WTC11 (cell line): ENCODE results near the gene RRP8. TPM values are rescaled to one million over a fixed set of nuclear protein-coding genes. Genes with fewer than 3 reads are reported as not detected.

Experiments used
- ATAC-seq: fragments of 200-7000 bp; cut with Tn5 transposase; 2 replicates; pipeline ENCODE4 v1.10.0; 2021; ENCODE audit warnings: mild to moderate bottlenecking, moderate library complexity
- CTCF ChIA-PET: fragments of 300-600 bp; sonication (Branson Sonifier 250); formaldehyde crosslinking; loops from one replicate; lab custom pipeline; 2021; ENCODE audit warnings: antibody characterized with exemption; lab: Charles Lee
- POLR2A ChIA-PET: fragments of 350-600 bp; sonication (Branson Sonifier 250); formaldehyde crosslinking; loops from one replicate; lab custom pipeline; 2021; ENCODE audit warnings: antibody characterized with exemption; lab: Charles Lee
- DNase-seq: peaks from one replicate; pipeline ENCODE4 v3.0.0; 2021; ENCODE audit warnings: low spot score
- H3K27ac Mint-ChIP-seq: 2 replicates; pipeline ENCODE4 v1.8.0; 2021; ENCODE audit warnings: mixed read lengths
- H3K27me3 Mint-ChIP-seq: 2 replicates; pipeline ENCODE4 v1.8.0; 2021; ENCODE audit warnings: low read depth, mild to moderate bottlenecking, moderate library complexity, mixed read lengths
- H3K36me3 Mint-ChIP-seq: 2 replicates; pipeline ENCODE4 v1.8.0; 2021; ENCODE audit warnings: mixed read lengths
- H3K4me1 Mint-ChIP-seq: 2 replicates; pipeline ENCODE4 v1.8.0; 2022; ENCODE audit warnings: mixed read lengths
- H3K4me3 Mint-ChIP-seq: 2 replicates; pipeline ENCODE4 v1.8.0; 2021; ENCODE audit warnings: mild to moderate bottlenecking, moderate library complexity, mixed read lengths
- H3K9me3 Mint-ChIP-seq: 2 replicates; pipeline ENCODE4 v1.8.0; 2021; ENCODE audit warnings: mixed read lengths
- ETV6 ChIP-seq: sonication (generic); formaldehyde crosslinking; IDR thresholded peaks from 2 replicates; pipeline ENCODE4 v1.8.1; 2022; ENCODE audit warnings: mild to moderate bottlenecking, missing genetic modification reagents
- FOXK1 ChIP-seq: sonication (generic); formaldehyde crosslinking; IDR thresholded peaks from 2 replicates; pipeline ENCODE4 v1.8.0; 2022; ENCODE audit warnings: mild to moderate bottlenecking, moderate library complexity, missing genetic modification reagents
- FOXP1 ChIP-seq: sonication (generic); formaldehyde crosslinking; IDR thresholded peaks from 2 replicates; pipeline ENCODE4 v1.8.0; 2022; ENCODE audit warnings: missing genetic modification reagents, mild to moderate bottlenecking, moderate library complexity, borderline replicate concordance
- GABPB1 ChIP-seq: sonication (generic); formaldehyde crosslinking; IDR thresholded peaks from 2 replicates; pipeline ENCODE4 v1.8.1; 2023; ENCODE audit warnings: mild to moderate bottlenecking, missing genetic modification reagents
- MXD4 ChIP-seq: fragments of 250-450 bp; sonication (Bioruptor Pico); IDR thresholded peaks from 2 replicates; pipeline ENCODE4 v1.8.0; 2021; ENCODE audit warnings: mild to moderate bottlenecking, moderate library complexity, borderline replicate concordance
- NR1H2 ChIP-seq: sonication (generic); formaldehyde crosslinking; IDR thresholded peaks from 2 replicates; pipeline ENCODE4 v1.9.0; 2021; ENCODE audit warnings: mild to moderate bottlenecking, moderate library complexity, missing genetic modification reagents
- PRDM15 ChIP-seq: sonication (generic); formaldehyde crosslinking; IDR thresholded peaks from 2 replicates; pipeline ENCODE4 v1.8.0; 2022; ENCODE audit warnings: missing genetic modification reagents
- STAT6 ChIP-seq: sonication (generic); formaldehyde crosslinking; conservative IDR thresholded peaks from 2 replicates; pipeline ENCODE4 v1.8.1; 2023; ENCODE audit warnings: mild to moderate bottlenecking, low read depth, missing genetic modification reagents, moderate library complexity
- USF2 ChIP-seq: sonication (generic); formaldehyde crosslinking; IDR thresholded peaks from 2 replicates; pipeline ENCODE4 v1.8.1; 2023; ENCODE audit warnings: mild to moderate bottlenecking, missing genetic modification reagents, moderate library complexity
- ZNF416 ChIP-seq: fragments of 250-450 bp; sonication (Bioruptor Pico); IDR thresholded peaks from 2 replicates; pipeline ENCODE4 v1.9.0; 2021; ENCODE audit warnings: mild to moderate bottlenecking, inconsistent platforms
- ZNF423 ChIP-seq: fragments of 250-450 bp; sonication (Bioruptor Pico); IDR thresholded peaks from 2 replicates; pipeline ENCODE4 v2.1.2; 2022; ENCODE audit warnings: mild to moderate bottlenecking, moderate library complexity
- ZNF532 ChIP-seq: fragments of 250-450 bp; sonication (Bioruptor Pico); IDR thresholded peaks from 2 replicates; pipeline ENCODE4 v1.9.0; 2021; ENCODE audit warnings: mild to moderate bottlenecking, borderline replicate concordance
- total RNA-seq: library from RNA; stranded (reverse); gene quantifications from 3 replicates; pipeline ENCODE4 v1.2.3, GENCODE V29; 2021
- TF ChIP-seq, protein P1 (sequence below): fragments of 250-450 bp; sonication (Bioruptor Pico); IDR thresholded peaks from 2 replicates; pipeline ENCODE4 v1.8.0; 2021; ENCODE audit warnings: mild to moderate bottlenecking

The RRP8 gene
- total RNA-seq, 1 experiment from 2014 or later: 15.0 TPM

GRCh38 chr11:6611092-6611962 lies 7.9 kb upstream of the RRP8 start (continued):
- TF ChIP-seq USF2 (CRISPR knock-in tag) (no peak), PRDM15 (CRISPR knock-in tag) (no peak), STAT6 (CRISPR knock-in tag) (no peak)

DNA sequence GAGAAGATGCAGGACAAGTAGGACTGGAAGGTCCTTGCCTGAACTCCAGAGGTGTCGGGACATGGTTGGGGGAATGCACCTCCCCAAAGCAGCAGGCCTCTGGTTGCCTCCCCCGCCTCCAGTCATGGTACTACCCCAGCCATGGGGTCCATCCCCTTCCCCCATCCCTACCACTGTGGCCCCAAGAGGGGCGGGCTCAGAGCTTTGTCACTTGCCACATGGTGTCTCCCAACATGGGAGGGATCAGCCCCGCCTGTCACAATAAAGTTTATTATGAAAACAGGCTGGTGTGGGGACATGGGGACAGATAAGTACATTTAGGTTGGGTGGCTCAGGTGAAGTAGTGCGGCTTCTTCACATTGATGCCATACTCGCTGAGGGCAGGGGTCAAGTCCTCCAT lies 7.2 kb upstream of the RRP8 start:
- no peak for DNase-seq
- peak overlapping the region; percentile 86 for H3K27ac Mint-ChIP-seq
- TF ChIP-seq, protein P1, sequence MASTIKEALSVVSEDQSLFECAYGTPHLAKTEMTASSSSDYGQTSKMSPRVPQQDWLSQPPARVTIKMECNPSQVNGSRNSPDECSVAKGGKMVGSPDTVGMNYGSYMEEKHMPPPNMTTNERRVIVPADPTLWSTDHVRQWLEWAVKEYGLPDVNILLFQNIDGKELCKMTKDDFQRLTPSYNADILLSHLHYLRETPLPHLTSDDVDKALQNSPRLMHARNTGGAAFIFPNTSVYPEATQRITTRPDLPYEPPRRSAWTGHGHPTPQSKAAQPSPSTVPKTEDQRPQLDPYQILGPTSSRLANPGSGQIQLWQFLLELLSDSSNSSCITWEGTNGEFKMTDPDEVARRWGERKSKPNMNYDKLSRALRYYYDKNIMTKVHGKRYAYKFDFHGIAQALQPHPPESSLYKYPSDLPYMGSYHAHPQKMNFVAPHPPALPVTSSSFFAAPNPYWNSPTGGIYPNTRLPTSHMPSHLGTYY (CRISPR knock-in tag): no peak
- TF ChIP-seq FOXK1 (CRISPR knock-in tag) (no peak), ETV6 (no peak), ZNF416 (CRISPR knock-in tag) (no peak)
- no peaks in the 10 kb centered on the region for H3K27me3 Mint-ChIP-seq
- no peaks in the 10 kb centered on the region for H3K9me3 Mint-ChIP-seq
- peaks cover 20% of the 10 kb centered on the region for H3K4me1 Mint-ChIP-seq
- peak overlapping the region; percentile 88 for H3K4me3 Mint-ChIP-seq
- no peak for ATAC-seq
- peaks cover 36% of the 10 kb centered on the region for H3K36me3 Mint-ChIP-seq
- CTCF ChIA-PET: interaction anchor here (1.9 to 2.1 kb wide), 2 partner anchors 57 to 79 kb away, joined by 13 read pairs; no protein-coding TSS in a partner anchor
- POLR2A ChIA-PET: interaction anchor here (0.9 kb wide), 1 partner anchor 62 kb away, joined by 3 read pairs; no protein-coding TSS in a partner anchor

DNA sequence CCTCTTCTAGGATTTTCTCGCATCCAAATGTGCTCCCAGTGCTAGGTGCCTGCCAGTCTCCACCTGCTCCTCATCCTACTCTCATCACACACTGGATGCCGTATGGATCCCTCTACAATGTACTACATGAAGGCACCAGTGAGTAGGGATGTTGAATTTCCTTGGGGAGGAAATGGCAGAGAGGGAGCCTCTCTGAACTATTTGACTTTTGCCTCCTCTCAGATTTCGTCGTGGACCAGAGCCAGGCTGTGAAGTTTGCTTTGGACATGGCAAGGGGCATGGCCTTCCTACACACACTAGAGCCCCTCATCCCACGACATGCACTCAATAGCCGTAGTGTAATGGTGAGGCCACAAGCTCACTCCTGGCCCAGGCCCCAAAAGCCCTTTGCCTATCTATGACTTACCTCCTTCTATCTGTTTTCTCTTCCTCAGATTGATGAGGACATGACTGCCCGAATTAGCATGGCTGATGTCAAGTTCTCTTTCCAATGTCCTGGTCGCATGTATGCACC lies 6.1 kb upstream of the RRP8 start:
- H3K9me3 Mint-ChIP-seq: no peaks in the 10 kb centered on the region
- H3K4me3 Mint-ChIP-seq: peak overlapping the region; percentile 38; the same call in 1 of the 2 replicates
- CTCF ChIA-PET: interaction anchor here (0.9 kb wide), 1 partner anchor 74 kb away, joined by 3 read pairs; the partner anchor contains the start of gene MRPL17
- ATAC-seq: no peak
- peak overlapping the region; percentile 76 for H3K27ac Mint-ChIP-seq
- H3K27me3 Mint-ChIP-seq: no peaks in the 10 kb centered on the region
- POLR2A ChIA-PET: interaction anchor here (0.6 kb wide), 1 partner anchor 162 kb away, joined by 11 read pairs; no protein-coding TSS in a partner anchor
- DNase-seq: no peak
- peaks cover 20% of the 10 kb centered on the region for H3K4me1 Mint-ChIP-seq
- H3K36me3 Mint-ChIP-seq: peaks cover 36% of the 10 kb centered on the region
- TF ChIP-seq ETV6 (no peak), ZNF532 (CRISPR knock-in tag) (no peak), ZNF423 (CRISPR knock-in tag) (no peak), NR1H2 (no peak), GABPB1 (CRISPR knock-in tag) (no peak), MXD4 (CRISPR knock-in tag) (no peak), FOXP1 (CRISPR knock-in tag) (no peak)
- TF ChIP-seq, protein P1 (CRISPR knock-in tag): no peak
